H1 (cell line): Measurements from ENCODE around the gene TLR8. TPM values are rescaled to one million over a fixed set of nuclear protein-coding genes. Genes with fewer than 3 reads are reported as not detected.

Experiments used
- CBX5 ChIP-seq: fragments of 300-800, 300-1000 bp; sonication (generic); IDR thresholded peaks from 2 replicates; pipeline ENCODE4 v1.7.1; 2016; ENCODE audit warnings: antibody characterized with exemption, low read length, low read depth
- SP4 ChIP-seq: IDR thresholded peaks from 2 replicates; pipeline ENCODE4 v1.6.1; 2012; ENCODE audit warnings: low read length, inconsistent platforms
- polyA plus RNA-seq, 7 experiments: library from polyadenylated mRNA; depleted of rRNA in 3 of 7; stranded (reverse) in 5 of 7; unstranded in 2 of 7; fragments of >200 nt in 5 of 7; fragments of 200-250 nt in 2 of 7; gene quantifications; 1 replicate in 5 of 7; 2 replicates in 1 of 7; 4 replicates in 1 of 7; pipeline versions ENCODE4 v1.2.1 to v1.2.3, GENCODE V29; 2011 to 2013; ENCODE audit warnings: missing spikeins in 2 of 7, mixed read lengths in 2 of 7
- total RNA-seq: library from RNA; stranded (reverse); fragmentation: NEBNext Ultra II Directional; extraction: Animal tissue kit (Norgen Biotek cat#: 25700); gene quantifications from 2 replicates; pipeline ENCODE4 v1.2.1, GENCODE V29; 2021

TLR8 gene
- total and polyA plus RNA-seq, 2 of the 8 experiments (the other 6 are each of a cell fraction or from before 2014, with no cell fraction given), result not detected

DNA sequence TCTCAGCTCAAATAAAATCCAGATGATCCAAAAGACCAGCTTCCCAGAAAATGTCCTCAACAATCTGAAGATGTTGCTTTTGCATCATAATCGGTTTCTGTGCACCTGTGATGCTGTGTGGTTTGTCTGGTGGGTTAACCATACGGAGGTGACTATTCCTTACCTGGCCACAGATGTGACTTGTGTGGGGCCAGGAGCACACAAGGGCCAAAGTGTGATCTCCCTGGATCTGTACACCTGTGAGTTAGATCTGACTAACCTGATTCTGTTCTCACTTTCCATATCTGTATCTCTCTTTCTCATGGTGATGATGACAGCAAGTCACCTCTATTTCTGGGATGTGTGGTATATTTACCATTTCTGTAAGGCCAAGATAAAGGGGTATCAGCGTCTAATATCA is 18.7 kb upstream of the TLR8 start (continued):
- no peak for TF ChIP-seq CBX5
- TF ChIP-seq SP4, result no peak
